Nephron (organoid): ENCODE measurements around the gene NCAPH2.

Experiments
- H3K27ac Mint-ChIP-seq, 3 experiments: 2 replicates each; pipeline ENCODE4 v1.8.0; 2020; ENCODE audit warnings: mixed read lengths in 3 of 3, mild to moderate bottlenecking in 2 of 3, moderate library complexity in 1 of 3
- H3K27me3 Mint-ChIP-seq: 2 replicates; pipeline ENCODE4 v1.8.0; 2021; ENCODE audit warnings: low read depth, mild to moderate bottlenecking, moderate library complexity, mixed read lengths
- H3K36me3 Mint-ChIP-seq: 2 replicates; pipeline ENCODE4 v1.8.0; 2020; ENCODE audit warnings: low read depth, mixed read lengths
- H3K4me1 Mint-ChIP-seq: 2 replicates; pipeline ENCODE4 v1.8.0; 2020; ENCODE audit warnings: mixed read lengths
- H3K4me3 Mint-ChIP-seq, 3 experiments: 2 replicates each; pipeline ENCODE4 v1.8.0; 2020; ENCODE audit warnings: mild to moderate bottlenecking in 3 of 3, mixed read lengths in 3 of 3, moderate library complexity in 2 of 3
- H3K9me3 Mint-ChIP-seq: 2 replicates; pipeline ENCODE4 v1.8.0; 2020; ENCODE audit warnings: mixed read lengths
- TF ChIP-seq, protein P1 (sequence below), 3 experiments: fragments of 200-600 bp; sonication (generic); IDR thresholded peaks; one replicate each; pipeline ENCODE4 v1.5.0; 2021; ENCODE audit warnings: antibody characterized with exemption in 3 of 3; ENCODE audit not compliant: unreplicated experiment in 3 of 3

NCAPH2 gene

DNA sequence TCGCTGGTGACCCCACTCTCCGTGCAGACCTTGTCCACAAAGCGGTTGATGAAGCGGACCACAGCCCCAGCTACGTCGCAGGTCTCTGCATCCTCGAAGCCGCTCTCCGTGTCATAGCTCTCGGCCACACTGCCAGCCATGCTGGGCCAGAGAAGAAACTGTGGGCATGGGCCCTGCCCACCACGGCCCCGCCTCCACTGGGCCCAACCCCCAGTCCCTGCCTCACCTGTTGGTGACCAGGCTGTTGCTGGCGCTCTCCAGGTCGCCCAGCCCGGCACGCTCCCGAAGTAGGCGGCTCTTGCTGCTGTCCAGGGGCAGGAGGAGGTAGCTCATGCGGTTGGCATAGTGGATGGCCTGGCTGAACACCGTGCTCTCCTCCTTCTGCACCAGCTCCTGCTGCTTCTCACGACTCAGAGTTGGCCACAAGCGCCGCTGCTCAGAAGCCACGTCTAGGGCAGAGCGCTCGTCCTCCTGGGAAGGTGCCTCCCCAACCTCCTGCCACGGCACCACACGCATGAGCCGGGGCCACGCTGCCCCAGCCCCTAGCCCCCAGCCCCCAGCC lies 46.0 kb upstream of the NCAPH2 start:
- TF ChIP-seq, protein P1, sequence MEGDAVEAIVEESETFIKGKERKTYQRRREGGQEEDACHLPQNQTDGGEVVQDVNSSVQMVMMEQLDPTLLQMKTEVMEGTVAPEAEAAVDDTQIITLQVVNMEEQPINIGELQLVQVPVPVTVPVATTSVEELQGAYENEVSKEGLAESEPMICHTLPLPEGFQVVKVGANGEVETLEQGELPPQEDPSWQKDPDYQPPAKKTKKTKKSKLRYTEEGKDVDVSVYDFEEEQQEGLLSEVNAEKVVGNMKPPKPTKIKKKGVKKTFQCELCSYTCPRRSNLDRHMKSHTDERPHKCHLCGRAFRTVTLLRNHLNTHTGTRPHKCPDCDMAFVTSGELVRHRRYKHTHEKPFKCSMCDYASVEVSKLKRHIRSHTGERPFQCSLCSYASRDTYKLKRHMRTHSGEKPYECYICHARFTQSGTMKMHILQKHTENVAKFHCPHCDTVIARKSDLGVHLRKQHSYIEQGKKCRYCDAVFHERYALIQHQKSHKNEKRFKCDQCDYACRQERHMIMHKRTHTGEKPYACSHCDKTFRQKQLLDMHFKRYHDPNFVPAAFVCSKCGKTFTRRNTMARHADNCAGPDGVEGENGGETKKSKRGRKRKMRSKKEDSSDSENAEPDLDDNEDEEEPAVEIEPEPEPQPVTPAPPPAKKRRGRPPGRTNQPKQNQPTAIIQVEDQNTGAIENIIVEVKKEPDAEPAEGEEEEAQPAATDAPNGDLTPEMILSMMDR (IDR thresholded peaks at IDR 0.05; ENCODE audit: unreplicated experiment in 3 of 3), result no peak
- H3K27me3 Mint-ChIP-seq, result no peaks in the 10 kb centered on the region
- no peak overlapping the region for H3K27ac Mint-ChIP-seq
- no peak overlapping the region for H3K4me3 Mint-ChIP-seq
- H3K36me3 Mint-ChIP-seq, result peaks cover 26% of the 10 kb centered on the region
- no peaks in the 10 kb centered on the region for H3K4me1 Mint-ChIP-seq
- H3K9me3 Mint-ChIP-seq, result no peaks in the 10 kb centered on the region

DNA sequence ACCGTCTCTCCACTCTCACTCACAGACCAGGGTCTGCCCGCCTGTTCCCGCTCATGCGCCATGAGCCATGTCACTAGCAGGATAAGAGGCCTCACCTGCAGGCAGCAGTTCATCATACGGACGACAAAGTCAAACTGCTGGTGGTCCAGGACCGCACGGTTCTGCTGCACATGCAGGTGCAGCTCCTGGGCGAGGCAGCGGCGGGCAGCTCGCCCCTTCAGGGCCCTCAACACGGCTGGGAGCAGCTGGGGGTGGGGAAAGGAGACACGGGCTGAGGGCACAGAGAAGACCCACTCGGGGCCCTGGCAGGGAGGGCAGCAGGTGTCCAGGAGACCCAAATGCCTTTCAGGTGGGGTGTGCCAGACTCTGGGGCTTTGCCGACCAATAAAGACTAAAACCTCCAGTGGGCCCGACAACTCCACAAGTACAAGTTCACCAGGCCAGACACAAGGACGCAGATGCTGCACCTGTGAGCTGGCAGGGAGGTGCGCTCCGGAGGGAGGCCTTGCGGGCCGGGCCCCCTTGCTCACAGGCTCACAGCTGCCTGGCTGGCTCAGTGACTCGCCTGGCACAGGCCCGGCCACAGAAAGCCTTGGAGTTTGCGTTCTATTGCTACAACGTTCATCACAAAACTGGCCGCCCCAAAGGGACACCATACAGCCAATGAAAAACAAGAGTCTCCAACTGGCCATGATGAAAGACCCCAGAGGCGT lies 44.7 kb upstream of the NCAPH2 start:
- no peak overlapping the region for H3K27ac Mint-ChIP-seq
- H3K4me1 Mint-ChIP-seq, result no peaks in the 10 kb centered on the region
- peaks cover 19% of the 10 kb centered on the region for H3K36me3 Mint-ChIP-seq
- TF ChIP-seq, protein P1 (IDR thresholded peaks at IDR 0.05; ENCODE audit: unreplicated experiment in 3 of 3), result no peak
- H3K27me3 Mint-ChIP-seq, result no peaks in the 10 kb centered on the region
- H3K9me3 Mint-ChIP-seq, result no peaks in the 10 kb centered on the region
- no peak overlapping the region for H3K4me3 Mint-ChIP-seq

DNA sequence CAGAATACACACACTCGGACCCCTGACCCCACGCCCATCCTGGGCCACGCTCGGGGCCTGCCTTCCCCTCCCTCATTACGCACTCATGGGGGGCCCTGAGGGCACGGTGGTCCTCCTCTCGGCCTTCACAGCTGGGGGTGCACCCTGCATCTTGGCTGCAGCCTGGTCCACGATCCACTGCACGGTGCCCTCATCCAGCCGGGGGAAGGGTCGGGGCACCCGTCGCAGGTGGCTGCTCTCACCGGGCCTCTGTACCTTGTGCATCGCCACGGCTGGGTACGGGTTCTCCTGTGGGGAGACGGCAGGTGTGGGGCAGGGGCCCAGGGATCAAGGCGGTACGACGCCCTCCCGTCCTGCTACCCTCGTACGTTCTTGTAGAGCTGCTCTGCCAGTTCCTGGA lies 43.6 kb upstream of the NCAPH2 start:
- Mint-ChIP-seq H3K4me3 (no peak overlapping the region), H3K4me1 (peaks cover 4% of the 10 kb centered on the region), H3K9me3 (no peaks in the 10 kb centered on the region), H3K36me3 (peaks cover 13% of the 10 kb centered on the region), H3K27ac (no peak overlapping the region), H3K27me3 (no peaks in the 10 kb centered on the region)
- TF ChIP-seq, protein P1 (IDR thresholded peaks at IDR 0.05; ENCODE audit: unreplicated experiment in 3 of 3), result no peak

GRCh38 chr22:50465066-50465930 lies 42.7 kb upstream of the NCAPH2 start:
- Mint-ChIP-seq H3K9me3 (no peaks in the 10 kb centered on the region), H3K4me3 (no peak overlapping the region), H3K36me3 (peaks cover 13% of the 10 kb centered on the region), H3K27me3 (no peaks in the 10 kb centered on the region), H3K4me1 (peaks cover 5% of the 10 kb centered on the region), H3K27ac (no peak overlapping the region)
- TF ChIP-seq, protein P1 (IDR thresholded peaks at IDR 0.05; ENCODE audit: unreplicated experiment in 3 of 3), result no peak

DNA sequence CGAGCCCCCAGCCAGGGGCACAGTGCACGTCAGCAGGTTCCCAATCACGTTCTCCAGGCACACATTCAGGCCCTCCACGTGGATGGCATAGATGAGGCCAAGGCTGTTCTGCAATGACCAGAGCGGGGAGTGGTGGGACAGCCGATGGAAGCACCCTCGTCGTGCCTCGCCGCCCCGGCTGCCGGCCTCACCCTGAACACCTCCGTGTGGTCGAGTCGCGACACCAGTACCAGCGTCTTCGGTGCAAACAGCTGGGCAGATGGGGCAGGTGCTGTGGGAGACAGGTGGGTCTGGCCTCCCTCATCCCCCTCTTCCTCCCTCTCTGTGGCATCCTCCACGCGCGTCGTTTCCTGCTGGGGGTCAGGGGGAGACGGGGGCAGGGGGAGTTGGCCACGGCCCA lies 40.7 kb upstream of the NCAPH2 start:
- peaks cover 18% of the 10 kb centered on the region for H3K4me1 Mint-ChIP-seq
- H3K27ac Mint-ChIP-seq, result no peak overlapping the region
- no peaks in the 10 kb centered on the region for H3K9me3 Mint-ChIP-seq
- no peak overlapping the region for H3K4me3 Mint-ChIP-seq
- peaks cover 13% of the 10 kb centered on the region for H3K36me3 Mint-ChIP-seq
- TF ChIP-seq, protein P1 (IDR thresholded peaks at IDR 0.05; ENCODE audit: unreplicated experiment in 3 of 3), result no peak
- H3K27me3 Mint-ChIP-seq, result no peaks in the 10 kb centered on the region
